Large intestine (tissue), 3 donors: ENCODE data around the gene PFN1. TPM values are rescaled to one million over a fixed set of nuclear protein-coding genes. Genes with fewer than 3 reads are reported as not detected.

Experiments used
- DNase-seq, 2 donors: peaks; one replicate each; pipeline versions ENCODE4 v3.0.0 to v3.0.0-alpha.2; 2013
- H3K27ac ChIP-seq: one replicate; pipeline ENCODE4 v1.5.1; 2013; ENCODE audit warnings: low read length
- H3K27me3 ChIP-seq: 2 replicates; pipeline ENCODE4 v1.6.1; 2013; ENCODE audit warnings: low read length; ENCODE audit not compliant: control insufficient read depth, insufficient read depth
- H3K36me3 ChIP-seq: 2 replicates; pipeline ENCODE4 v1.6.1; 2013; ENCODE audit warnings: low read length; ENCODE audit not compliant: control insufficient read depth, insufficient read depth
- H3K4me1 ChIP-seq: one replicate; pipeline ENCODE4 v1.6.1; 2013; ENCODE audit warnings: low read length; ENCODE audit not compliant: control insufficient read depth, insufficient read depth
- H3K4me3 ChIP-seq: one replicate; pipeline ENCODE4 v1.5.1; 2013; ENCODE audit warnings: low read length
- H3K9me3 ChIP-seq: one replicate; pipeline ENCODE4 v1.6.1; 2013; ENCODE audit warnings: mild to moderate bottlenecking, low read depth, low read length, moderate library complexity; ENCODE audit not compliant: control insufficient read depth
- WGBS: methylation state at CpG from one replicate; pipeline ENCODE4 v1.1.5; 2013; ENCODE audit warnings: low lambda C conversion rate; ENCODE audit not compliant: insufficient coverage; 5-methylcytosine and 5-hydroxymethylcytosine counted together
- polyA plus RNA-seq: library from polyadenylated mRNA; unstranded; fragments of 120-200 nt; gene quantifications from one replicate; pipeline ENCODE4 v1.2.1, GENCODE V29; 2013

The PFN1 gene
- polyA plus RNA-seq, 1 donor = 557 TPM

DNA sequence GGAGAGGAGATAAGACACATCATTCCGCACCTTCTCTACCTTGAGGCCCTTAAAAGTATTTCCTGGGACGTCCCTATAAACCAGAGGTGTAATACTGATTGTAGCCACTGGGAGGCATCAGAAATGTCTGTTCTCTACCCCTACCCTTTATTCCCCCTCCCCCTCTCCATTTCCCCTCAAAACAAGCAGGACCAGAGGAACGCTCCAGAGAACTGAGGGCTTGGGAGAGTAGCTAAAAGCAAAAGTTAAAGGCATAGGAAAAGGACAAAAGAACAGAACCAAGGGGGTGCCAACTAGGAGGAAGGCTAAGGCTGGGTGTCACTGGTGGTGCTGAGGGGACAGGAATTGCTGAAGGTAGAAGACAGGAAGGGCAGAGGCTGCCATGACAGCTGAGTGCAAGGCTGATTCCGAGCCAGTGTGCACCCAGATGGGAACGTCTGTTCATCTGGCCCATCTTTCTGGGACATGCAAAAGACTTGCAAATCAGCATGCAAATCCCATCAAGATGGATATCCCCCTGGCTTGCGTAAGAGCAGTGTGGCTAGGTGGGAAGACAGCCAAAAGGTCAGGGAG, 32.4 kb upstream of the PFN1 start:
- H3K36me3 ChIP-seq = peaks cover 57% of the 10 kb centered on the region

DNA sequence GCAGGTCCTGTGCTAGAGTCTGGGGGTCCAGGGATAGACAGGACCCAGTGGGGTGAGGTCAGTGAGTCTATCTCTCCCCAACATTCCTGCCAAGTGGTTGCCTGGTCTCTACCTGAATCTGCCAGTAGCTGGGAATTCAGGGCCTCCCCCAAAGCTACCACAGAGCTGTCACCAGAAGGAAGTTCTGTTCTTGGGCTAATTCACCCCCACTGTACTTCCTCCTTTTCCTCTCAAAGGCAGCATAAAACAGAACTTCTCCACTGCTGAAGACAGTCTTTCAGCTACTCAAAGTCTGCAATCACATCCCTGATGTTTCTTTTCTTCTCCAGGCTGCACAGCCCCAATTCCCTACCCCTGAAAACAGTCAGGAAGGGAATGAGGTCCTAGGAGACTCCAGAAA, 30.4 kb upstream of the PFN1 start:
- H3K4me1 ChIP-seq = no peaks in the 10 kb centered on the region
- H3K36me3 ChIP-seq = peaks cover 70% of the 10 kb centered on the region
- H3K9me3 ChIP-seq = no peaks in the 10 kb centered on the region
- H3K27me3 ChIP-seq = no peaks in the 10 kb centered on the region
- H3K4me3 ChIP-seq = no peak overlapping the region
- no peak for DNase-seq
- H3K27ac ChIP-seq = no peak overlapping the region

More for the DNA sequence above, 32.4 kb upstream of the PFN1 start:
- H3K4me3 ChIP-seq = no peak overlapping the region
- no peaks in the 10 kb centered on the region for H3K9me3 ChIP-seq
- H3K27ac ChIP-seq = no peak overlapping the region
- DNase-seq = peak in 1 of 2 donors; percentile 46
- WGBS = 20% methylated on average over 1 of the region's 6 CpGs
- peaks cover under 1% of the 10 kb centered on the region for H3K4me1 ChIP-seq
- no peaks in the 10 kb centered on the region for H3K27me3 ChIP-seq

DNA sequence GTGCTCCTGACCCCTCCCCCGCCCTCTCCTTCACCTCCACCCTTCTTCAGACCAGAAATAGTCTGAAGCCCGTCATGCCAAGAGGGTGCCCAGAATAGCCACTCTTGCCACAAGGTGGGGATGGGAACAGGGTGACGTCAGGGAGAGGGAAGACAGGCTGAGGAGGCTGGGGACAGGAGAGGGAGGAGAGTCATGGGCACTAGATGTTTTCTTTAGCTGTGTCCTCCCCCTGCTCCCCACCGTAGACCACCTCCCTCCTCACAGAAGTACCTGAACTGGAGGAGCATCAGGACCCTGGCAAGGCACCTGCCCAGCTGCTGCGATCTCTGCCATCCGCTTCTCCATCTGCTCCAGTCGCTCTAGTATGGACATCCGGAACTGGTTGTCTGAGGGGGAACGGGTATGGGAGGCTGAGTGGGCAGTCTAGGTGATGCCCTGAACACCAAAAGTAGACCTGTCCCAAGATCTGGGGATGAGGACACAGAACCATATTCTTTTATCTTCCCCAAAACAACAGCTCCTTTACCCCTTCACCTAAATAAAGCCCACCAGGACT, 25.9 kb upstream of the PFN1 start:
- WGBS = no CpG with 5 or more reads among the region's 9 CpGs
- no peak for DNase-seq
- no peaks in the 10 kb centered on the region for H3K9me3 ChIP-seq
- no peak overlapping the region for H3K27ac ChIP-seq
- H3K4me3 ChIP-seq = no peak overlapping the region
- peaks cover 84% of the 10 kb centered on the region for H3K36me3 ChIP-seq
- H3K4me1 ChIP-seq = peaks cover 11% of the 10 kb centered on the region
- H3K27me3 ChIP-seq = no peaks in the 10 kb centered on the region

DNA sequence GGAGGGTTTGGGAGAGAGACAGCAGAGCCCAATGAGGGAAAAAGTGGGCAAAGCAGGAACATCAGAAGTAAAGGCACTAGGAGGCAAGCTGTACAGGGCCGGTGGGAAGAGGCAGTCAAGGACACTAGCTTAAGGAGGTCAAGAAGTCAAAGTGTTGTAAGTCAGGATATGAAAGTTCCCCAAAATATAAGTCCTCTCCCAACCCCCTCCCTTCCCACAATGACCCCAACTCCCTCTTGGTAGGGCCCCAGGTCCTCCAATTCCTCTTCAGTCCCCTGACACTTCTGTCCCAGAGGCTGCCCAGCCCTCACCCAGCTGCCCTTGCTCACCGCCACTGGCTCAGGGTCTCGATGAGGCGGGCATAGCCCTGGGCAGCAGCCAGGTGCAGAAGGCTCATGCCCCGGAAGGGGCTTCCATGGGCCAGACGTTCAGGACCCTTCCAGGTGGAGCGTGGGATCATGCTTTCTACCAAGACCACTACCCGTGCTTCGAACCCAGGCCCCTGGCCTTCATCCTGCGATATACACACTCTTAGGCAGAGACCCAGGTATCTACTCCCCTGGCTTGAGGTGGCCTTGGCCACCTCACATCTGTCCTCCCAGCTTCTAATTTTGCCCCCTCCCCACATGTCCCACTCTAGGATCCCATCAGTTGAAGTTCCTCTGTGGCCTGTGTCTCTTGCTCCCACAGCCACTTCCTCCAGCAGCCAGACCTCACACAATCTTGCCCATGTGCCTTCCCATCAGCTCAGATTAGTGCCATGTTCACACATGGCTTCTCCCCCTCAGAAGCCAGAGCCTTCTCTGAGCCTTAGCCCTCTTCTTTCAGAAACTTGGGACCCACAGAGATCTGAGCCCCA, 25.2 kb upstream of the PFN1 start:
- no peaks in the 10 kb centered on the region for H3K27me3 ChIP-seq
- no peak overlapping the region for H3K4me3 ChIP-seq
- no CpG with 5 or more reads among the region's 10 CpGs for WGBS
- H3K4me1 ChIP-seq = peaks cover 18% of the 10 kb centered on the region
- H3K9me3 ChIP-seq = no peaks in the 10 kb centered on the region
- H3K36me3 ChIP-seq = peaks cover 82% of the 10 kb centered on the region
- DNase-seq = no peak
- H3K27ac ChIP-seq = no peak overlapping the region

DNA sequence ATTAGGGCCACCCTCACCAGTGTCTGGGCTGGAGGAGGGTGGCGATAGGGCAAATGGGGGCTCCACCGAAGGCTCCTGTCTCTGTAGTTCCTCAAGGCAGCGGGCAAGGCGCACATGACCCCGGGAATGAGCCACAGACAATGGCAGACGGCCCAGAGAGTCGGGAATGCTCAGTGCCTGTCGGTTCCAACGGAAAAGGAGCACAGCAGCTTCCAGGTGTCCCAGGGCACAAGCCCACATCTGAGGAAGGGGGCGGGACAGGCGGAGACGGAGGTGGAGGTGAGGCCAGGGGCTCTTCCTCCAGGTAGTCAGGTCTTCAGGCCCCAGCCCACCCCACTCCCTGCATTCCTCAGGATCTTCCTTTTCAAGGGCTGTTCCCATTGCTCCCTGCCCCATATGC, 24.4 kb upstream of the PFN1 start:
- Histone ChIP-seq H3K36me3 (peaks cover 74% of the 10 kb centered on the region), H3K27me3 (no peaks in the 10 kb centered on the region), H3K4me3 (no peak overlapping the region), H3K4me1 (peaks cover 21% of the 10 kb centered on the region), H3K9me3 (no peaks in the 10 kb centered on the region), H3K27ac (no peak overlapping the region)
- WGBS = no CpG with 5 or more reads among the region's 12 CpGs
- DNase-seq = no peak

DNA sequence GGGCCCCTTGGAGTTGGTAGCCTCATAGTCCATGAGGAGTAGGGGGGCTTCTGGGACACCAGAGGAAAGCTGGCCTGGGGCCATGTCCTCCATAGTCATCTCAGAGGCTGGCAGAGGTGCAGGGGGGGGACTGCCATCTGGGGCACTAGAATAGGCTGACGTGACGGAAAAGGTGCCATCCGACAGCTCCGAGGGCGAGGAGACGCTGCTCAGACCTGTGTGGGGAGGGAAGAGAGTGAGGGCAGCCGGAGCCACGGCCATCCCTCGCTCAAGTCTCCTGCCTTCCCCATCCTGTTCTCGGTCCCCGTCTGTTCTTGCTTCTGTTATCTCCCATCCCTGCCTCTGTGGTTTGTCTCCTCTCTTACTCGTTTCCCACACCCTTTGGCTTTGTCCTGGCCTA, 24.0 kb upstream of the PFN1 start:
- no peak overlapping the region for H3K27ac ChIP-seq
- no CpG with 5 or more reads among the region's 12 CpGs for WGBS

DNA sequence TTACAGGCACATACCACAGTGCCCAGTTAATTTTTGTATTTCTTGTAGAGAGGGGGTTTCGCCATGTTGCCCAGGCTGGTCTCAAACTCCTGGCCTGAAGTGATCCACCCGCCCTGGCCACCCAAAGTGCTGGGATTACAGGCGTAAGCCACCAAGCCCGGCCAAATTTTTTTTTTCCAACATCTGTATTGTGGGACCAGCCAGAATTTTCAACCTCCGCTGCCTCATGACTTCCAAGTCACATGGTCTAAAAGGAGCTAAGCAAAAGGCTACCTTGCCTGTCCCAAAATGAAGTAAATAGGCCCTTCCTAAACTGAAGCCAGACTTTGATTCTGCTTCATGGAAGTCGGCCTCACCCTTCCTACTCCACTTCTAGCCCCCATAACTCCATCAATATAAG, 23.5 kb upstream of the PFN1 start:
- WGBS = no CpG with 5 or more reads among the region's 6 CpGs
- H3K27ac ChIP-seq = no peak overlapping the region
- DNase-seq = no peak
- H3K27me3 ChIP-seq = no peaks in the 10 kb centered on the region
- peaks cover 21% of the 10 kb centered on the region for H3K4me1 ChIP-seq
- H3K4me3 ChIP-seq = no peak overlapping the region
- H3K9me3 ChIP-seq = no peaks in the 10 kb centered on the region
- peaks cover 65% of the 10 kb centered on the region for H3K36me3 ChIP-seq

More for the DNA sequence above, 24.0 kb upstream of the PFN1 start:
- Histone ChIP-seq H3K27me3 (no peaks in the 10 kb centered on the region), H3K36me3 (peaks cover 70% of the 10 kb centered on the region), H3K4me1 (peaks cover 21% of the 10 kb centered on the region), H3K4me3 (no peak overlapping the region), H3K9me3 (no peaks in the 10 kb centered on the region)
- no peak for DNase-seq

DNA sequence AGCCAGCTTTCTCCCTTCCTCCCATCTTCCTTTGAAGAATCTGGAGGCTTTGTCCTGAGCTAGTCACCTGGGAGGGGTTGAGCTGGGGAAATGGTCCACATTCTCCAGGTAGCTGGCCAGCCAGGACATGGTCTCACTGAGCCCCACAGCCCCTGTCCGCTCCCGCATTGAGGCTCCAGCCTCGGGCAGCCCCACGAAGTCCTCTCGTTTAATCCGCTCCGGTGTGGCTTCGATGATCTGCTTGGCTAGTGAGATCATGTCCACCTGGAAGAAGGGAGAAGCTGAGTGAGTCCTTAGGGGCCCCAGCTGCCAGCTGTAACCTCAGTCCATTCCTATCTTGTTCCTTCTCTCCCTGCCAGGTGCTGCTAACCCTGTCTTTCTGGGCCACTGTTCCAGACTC, 21.9 kb upstream of the PFN1 start:
- no peak overlapping the region for H3K4me3 ChIP-seq
- H3K27me3 ChIP-seq = no peaks in the 10 kb centered on the region
- no peak overlapping the region for H3K27ac ChIP-seq
- WGBS = no CpG with 5 or more reads among the region's 8 CpGs
- H3K9me3 ChIP-seq = no peaks in the 10 kb centered on the region
- peaks cover 32% of the 10 kb centered on the region for H3K4me1 ChIP-seq
- DNase-seq = no peak
- peaks cover 59% of the 10 kb centered on the region for H3K36me3 ChIP-seq

DNA sequence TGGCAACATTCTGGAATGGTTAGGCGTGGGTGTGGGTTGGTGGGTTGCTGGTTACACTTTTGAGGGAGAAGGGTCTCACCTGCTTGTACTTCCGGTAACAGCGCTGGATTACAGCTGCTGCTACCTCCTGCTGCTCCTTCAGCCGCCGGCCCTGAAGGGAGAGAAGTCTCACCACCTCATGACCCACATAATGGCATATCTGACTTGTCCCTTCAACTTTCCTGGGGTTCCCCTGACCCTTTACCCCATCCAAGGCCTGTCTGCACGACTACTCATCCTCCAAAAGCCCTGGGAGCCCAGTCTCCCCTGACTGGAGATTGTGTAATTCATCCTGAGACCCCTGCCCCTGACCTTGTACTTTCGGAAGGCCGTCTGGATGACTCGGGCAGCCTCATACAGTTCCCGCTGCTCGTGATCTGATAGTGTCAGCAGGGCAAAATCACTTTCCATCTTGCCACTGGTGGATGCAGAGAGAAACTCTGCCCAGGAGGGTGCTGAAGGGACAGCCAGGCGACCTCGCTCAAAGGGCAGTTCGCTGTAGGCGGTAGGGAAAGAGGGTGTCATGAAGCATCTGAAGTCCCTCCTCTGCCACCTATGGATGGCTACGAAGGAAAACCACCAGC, 21.3 kb upstream of the PFN1 start:
- no CpG with 5 or more reads among the region's 16 CpGs for WGBS
- Histone ChIP-seq H3K36me3 (peaks cover 54% of the 10 kb centered on the region), H3K4me1 (peaks cover 33% of the 10 kb centered on the region)

DNA sequence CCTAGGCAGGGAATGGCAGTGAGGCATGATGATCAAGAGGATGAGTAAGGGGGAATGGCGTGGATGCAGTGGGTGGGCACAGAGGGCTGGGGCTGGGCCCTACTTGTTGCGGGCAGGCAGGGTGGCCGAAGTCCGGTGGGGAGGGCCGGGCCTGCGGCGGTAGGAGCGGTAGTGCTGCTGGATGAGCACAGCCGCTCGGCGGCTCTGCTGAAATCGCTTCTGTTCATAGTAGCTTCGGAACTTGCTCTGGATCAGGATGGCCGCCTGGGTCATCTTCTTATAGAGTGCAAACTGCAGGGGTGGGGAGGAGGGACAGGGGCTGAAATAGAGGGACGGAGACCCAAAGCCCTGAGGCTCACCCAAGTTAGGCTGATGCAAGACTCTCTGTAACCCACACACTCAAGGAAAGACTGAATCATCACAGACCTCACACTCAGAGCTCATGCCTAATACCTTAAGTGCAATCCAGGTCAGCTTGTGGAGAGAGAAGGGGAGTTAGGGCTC, 20.8 kb upstream of the PFN1 start:
- Histone ChIP-seq H3K27me3 (no peaks in the 10 kb centered on the region), H3K9me3 (no peaks in the 10 kb centered on the region), H3K36me3 (peaks cover 48% of the 10 kb centered on the region), H3K4me3 (peak overlapping the region; percentile 83), H3K4me1 (peaks cover 33% of the 10 kb centered on the region), H3K27ac (peak overlapping the region; percentile 95)
- peak in 1 of 2 donors; percentile 60 for DNase-seq
- WGBS = no CpG with 5 or more reads among the region's 15 CpGs

More for the DNA sequence above, 21.3 kb upstream of the PFN1 start:
- no peaks in the 10 kb centered on the region for H3K9me3 ChIP-seq
- peak in 1 of 2 donors; percentile 52 for DNase-seq
- peak overlapping the region; percentile 95 for H3K27ac ChIP-seq
- H3K27me3 ChIP-seq = no peaks in the 10 kb centered on the region
- H3K4me3 ChIP-seq = peak overlapping the region; percentile 83
